OCI-M1 (cell line): Measurements from ENCODE around the gene MMD.

Experiments
- DNase-seq: peaks from one replicate; lab custom pipeline; 2025; lab: John Stamatoyannopoulos, UW

MMD gene

GRCh38 chr17:55348749-55349354, 72.8 kb downstream of the MMD start:
- DNase-seq: peak; percentile 82

GRCh38 chr17:55347341-55347740, 74.3 kb downstream of the MMD start:
- DNase-seq: no peak

- DNase-seq: no peak
These were observed 75.0 kb downstream of the MMD start for GRCh38 chr17:55346658-55347057.

DNA sequence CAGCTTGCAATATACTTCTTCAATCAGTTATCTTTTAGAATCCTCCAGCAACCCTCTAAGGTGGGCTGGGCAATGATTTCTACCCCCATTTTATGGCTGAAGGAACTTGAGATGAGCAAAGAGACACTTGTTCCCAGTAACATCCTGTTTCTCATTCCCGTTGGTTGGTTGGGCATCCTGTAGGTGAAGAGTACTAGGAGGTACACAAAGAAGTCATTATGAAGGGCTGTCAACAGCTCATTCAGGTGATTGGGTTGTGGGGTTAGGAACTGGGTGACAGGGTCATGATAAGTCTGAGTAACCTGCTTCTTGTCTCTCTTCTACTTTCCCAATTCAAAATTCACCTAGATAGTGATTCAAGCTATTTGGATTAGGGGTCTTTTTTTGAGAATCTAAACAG, 76.5 kb downstream of the MMD start:
- no peak for DNase-seq

DNA sequence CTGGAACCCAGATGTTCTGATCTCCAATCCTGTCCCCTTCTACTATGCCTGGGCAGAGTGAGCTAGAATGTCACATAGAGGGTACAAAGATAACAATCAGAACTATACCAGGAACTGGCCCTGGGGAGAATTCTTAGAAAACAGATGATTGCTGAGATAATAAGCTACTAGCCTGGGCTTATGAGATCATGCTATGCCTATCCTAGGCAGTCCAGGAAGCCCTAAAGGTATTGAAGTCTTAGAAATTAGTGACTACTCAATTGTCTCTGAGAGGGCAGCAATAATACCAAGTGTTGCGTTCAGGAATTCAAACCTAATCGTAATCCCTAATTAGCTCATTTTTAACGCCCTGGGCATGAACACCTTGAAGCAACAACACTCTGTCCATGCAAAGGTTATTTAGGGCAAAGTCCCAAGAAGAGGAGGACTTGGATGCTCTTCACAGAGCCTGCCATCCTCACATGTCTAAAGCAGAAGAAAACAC, 77.1 kb downstream of the MMD start:
- peak; percentile 97 for DNase-seq

DNA sequence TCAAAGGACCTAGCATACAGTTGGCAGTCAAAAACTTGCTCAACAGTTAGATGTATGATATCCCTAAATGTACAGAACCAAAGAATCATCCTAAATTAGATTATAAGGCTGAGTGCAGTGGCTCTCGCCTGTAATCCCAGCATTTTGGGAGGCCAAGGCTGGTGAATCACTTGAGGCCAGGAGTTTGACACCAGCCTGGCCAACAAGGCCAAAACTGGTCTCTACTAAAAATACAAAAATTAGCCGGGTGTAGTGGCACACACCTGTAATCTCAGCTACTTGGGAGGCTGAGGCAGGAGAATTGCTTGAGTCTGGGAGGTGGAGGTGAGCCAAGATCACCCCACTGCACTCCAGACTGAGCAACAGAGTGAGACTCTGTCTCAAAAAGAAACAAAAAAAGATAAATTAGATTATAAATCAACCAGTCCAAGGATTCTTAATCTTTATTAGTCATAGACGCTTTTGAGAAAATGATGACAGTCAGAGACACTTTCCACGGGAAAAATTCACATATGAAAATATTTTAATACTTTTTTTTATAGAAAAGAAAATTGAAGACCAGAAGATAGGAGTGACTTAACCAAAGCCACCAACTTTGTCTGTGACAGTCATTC, 77.6 kb downstream of the MMD start:
- DNase-seq: no peak

DNA sequence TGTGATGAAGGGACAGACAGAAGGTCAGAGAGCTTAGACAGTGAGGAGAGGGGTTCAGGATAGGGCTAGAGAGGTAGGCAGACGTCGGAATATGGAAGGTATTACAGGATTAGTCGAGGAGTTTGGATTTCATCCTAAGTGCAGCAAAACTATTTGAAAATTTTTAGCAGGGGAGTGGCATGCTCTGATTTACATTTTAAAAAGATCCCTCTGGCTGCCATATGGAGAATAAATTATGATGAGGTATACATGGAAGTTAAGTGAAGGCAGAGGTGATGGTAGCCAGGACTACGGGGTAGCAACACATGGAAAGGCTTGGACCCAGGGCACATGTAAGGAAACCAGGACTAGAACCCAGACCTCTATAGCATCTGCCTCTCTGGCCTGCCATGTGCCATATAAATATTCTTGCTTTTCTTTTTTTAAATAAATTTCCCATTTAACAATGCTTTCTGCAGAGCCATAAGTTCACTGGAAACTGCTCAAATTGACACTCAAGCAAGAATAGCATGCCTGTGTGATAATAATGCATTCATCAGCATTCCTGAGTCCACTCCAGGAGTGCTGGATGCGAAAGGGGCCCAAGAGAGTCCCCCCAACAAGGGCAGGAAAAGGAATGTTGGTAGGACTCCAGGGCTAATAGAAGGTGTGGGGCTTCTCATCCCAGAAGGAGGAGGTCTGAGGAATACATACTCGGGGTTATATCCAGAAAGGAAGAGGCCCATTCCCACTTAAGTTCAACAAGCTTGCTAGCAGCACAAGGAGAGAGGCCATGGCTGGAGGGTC, 78.6 kb downstream of the MMD start:
- DNase-seq: no peak
